Caco-2 (cell line): ENCODE data around the gene PSMD1. TPM values are rescaled to one million over a fixed set of nuclear protein-coding genes. Genes with fewer than 3 reads are reported as not detected.

Experiments used
- BruUV-seq: library from RNA; stranded (reverse); fragments of 400-500 nt; replicated peaks from 2 replicates; lab custom pipeline; 2021; lab: Mats Ljungman, UMichigan
- CTCF ChIA-PET: fragments of 300-600 bp; sonication (Branson Sonifier 250); formaldehyde crosslinking; loops from one replicate; lab custom pipeline; 2022; ENCODE audit warnings: antibody characterized with exemption; lab: Charles Lee
- POLR2A ChIA-PET: fragments of 300-600 bp; sonication (Branson Sonifier 250); formaldehyde crosslinking; loops from one replicate; lab custom pipeline; 2022; ENCODE audit warnings: antibody characterized with exemption; lab: Charles Lee
- DNase-seq, 2 experiments: peaks; one replicate each; pipeline versions ENCODE4 v3.0.0 to v3.0.0-alpha.2; 2020 to 2022
- H3K27me3 ChIP-seq: replicated peaks from 2 replicates; pipeline ENCODE4 v1.6.0; 2011; ENCODE audit warnings: low read length; ENCODE audit not compliant: control insufficient read depth, insufficient read depth
- H3K36me3 ChIP-seq: 2 replicates; pipeline ENCODE4 v1.5.1; 2011; ENCODE audit warnings: low read length; ENCODE audit not compliant: control insufficient read depth, insufficient read depth
- H3K4me1 ChIP-seq: fragments of 250-450 bp; sonication (Bioruptor Pico); 2 replicates; pipeline ENCODE4 v1.5.1; 2020; ENCODE audit warnings: mild to moderate bottlenecking
- H3K4me3 ChIP-seq: 2 replicates; pipeline ENCODE4 v1.5.1; 2011; ENCODE audit warnings: low read depth, mild to moderate bottlenecking, control low read depth, low read length
- H3K9me3 ChIP-seq: fragments of 250-450 bp; sonication (Bioruptor Pico); 2 replicates; pipeline ENCODE4 v1.5.1; 2020; ENCODE audit warnings: mild to moderate bottlenecking, moderate library complexity
- H3K27ac Mint-ChIP-seq: one replicate; pipeline ENCODE4 v1.8.0; 2022; ENCODE audit warnings: mixed read lengths; ENCODE audit not compliant: unreplicated experiment
- H3K27me3 Mint-ChIP-seq: one replicate; pipeline ENCODE4 v1.8.0; 2022; ENCODE audit warnings: mixed read lengths; ENCODE audit not compliant: insufficient read depth, unreplicated experiment
- H3K36me3 Mint-ChIP-seq: one replicate; pipeline ENCODE4 v1.8.0; 2022; ENCODE audit warnings: mild to moderate bottlenecking, mixed read lengths; ENCODE audit not compliant: insufficient read depth, unreplicated experiment
- H3K4me1 Mint-ChIP-seq: one replicate; pipeline ENCODE4 v1.8.0; 2022; ENCODE audit warnings: low read depth, mixed read lengths; ENCODE audit not compliant: unreplicated experiment
- H3K4me3 Mint-ChIP-seq: one replicate; pipeline ENCODE4 v1.8.0; 2022; ENCODE audit warnings: mild to moderate bottlenecking, moderate library complexity, mixed read lengths; ENCODE audit not compliant: unreplicated experiment
- H3K9me3 Mint-ChIP-seq: one replicate; pipeline ENCODE4 v1.8.0; 2022; ENCODE audit warnings: mixed read lengths; ENCODE audit not compliant: unreplicated experiment
- CTCF ChIP-seq, 2 experiments: fragments of 200-600 bp in 1 of 2; IDR thresholded peaks; 1 replicate in 1 of 2; 2 replicates in 1 of 2; pipeline versions ENCODE4 v1.5.1 to v1.8.0; 2011 to 2022; ENCODE audit warnings: antibody characterized with exemption in 1 of 2, control low read depth in 1 of 2, inconsistent platforms in 1 of 2, low read depth in 1 of 2, low read length in 1 of 2, mild to moderate bottlenecking in 1 of 2, moderate library complexity in 1 of 2; ENCODE audit not compliant: insufficient read depth in 1 of 2, severe bottlenecking in 1 of 2, unreplicated experiment in 1 of 2
- intact Hi-C: fragments of 100-400 bp; cut with micrococcal nuclease; formaldehyde crosslinking; loops from one replicate; pipeline ENCODE4 v1.10.0; 2022; ENCODE audit not compliant: unreplicated experiment
- total RNA-seq: library from RNA; stranded (reverse); gene quantifications from 2 replicates; pipeline ENCODE4 v1.2.3, GENCODE V29; 2022

Gene PSMD1
- total RNA-seq, 1 experiment from 2014 or later: 126 TPM

GRCh38 chr2:231185050-231185725 lies 128.5 kb downstream of the PSMD1 start:
- no peak overlapping the region for H3K4me3 Mint-ChIP-seq
- no peak overlapping the region for H3K4me3 ChIP-seq
- H3K9me3 ChIP-seq: no peaks in the 10 kb centered on the region
- no peaks in the 10 kb centered on the region for H3K36me3 ChIP-seq
- H3K4me1 Mint-ChIP-seq: peaks cover 2% of the 10 kb centered on the region
- no peaks in the 10 kb centered on the region for H3K27me3 ChIP-seq
- no peaks in the 10 kb centered on the region for H3K4me1 ChIP-seq
- no peaks in the 10 kb centered on the region for H3K36me3 Mint-ChIP-seq
- DNase-seq: no peak
- intact Hi-C loops: no loop called here
- no peaks in the 10 kb centered on the region for H3K9me3 Mint-ChIP-seq
- BruUV-seq: no TSS peak
- ChIA-PET POLR2A (no interaction called here), CTCF (no interaction called here)
- no peak for TF ChIP-seq CTCF (IDR thresholded peaks at IDR 0.05; ENCODE audit: insufficient read depth in 1 of 2, low read depth in 1 of 2, low read length in 1 of 2, severe bottlenecking in 1 of 2, unreplicated experiment in 1 of 2)
- no peak overlapping the region for H3K27ac Mint-ChIP-seq
- no peaks in the 10 kb centered on the region for H3K27me3 Mint-ChIP-seq

GRCh38 chr2:231185886-231186285 lies 129.2 kb downstream of the PSMD1 start:
- H3K4me3 Mint-ChIP-seq: no peak overlapping the region
- intact Hi-C loops: no loop called here
- ChIA-PET CTCF (no interaction called here), POLR2A (no interaction called here)
- Histone ChIP-seq H3K36me3 (no peaks in the 10 kb centered on the region), H3K4me3 (no peak overlapping the region), H3K4me1 (no peaks in the 10 kb centered on the region), H3K27me3 (no peaks in the 10 kb centered on the region), H3K9me3 (no peaks in the 10 kb centered on the region)
- H3K9me3 Mint-ChIP-seq: no peaks in the 10 kb centered on the region
- no peak for TF ChIP-seq CTCF (IDR thresholded peaks at IDR 0.05; ENCODE audit: insufficient read depth in 1 of 2, low read depth in 1 of 2, low read length in 1 of 2, severe bottlenecking in 1 of 2, unreplicated experiment in 1 of 2)
- no peaks in the 10 kb centered on the region for H3K27me3 Mint-ChIP-seq
- no peaks in the 10 kb centered on the region for H3K36me3 Mint-ChIP-seq
- H3K27ac Mint-ChIP-seq: no peak overlapping the region
- BruUV-seq: no TSS peak
- H3K4me1 Mint-ChIP-seq: no peaks in the 10 kb centered on the region
- no peak for DNase-seq

- H3K9me3 Mint-ChIP-seq: no peaks in the 10 kb centered on the region
- Histone ChIP-seq H3K4me1 (no peaks in the 10 kb centered on the region), H3K9me3 (no peaks in the 10 kb centered on the region), H3K36me3 (no peaks in the 10 kb centered on the region), H3K4me3 (no peak overlapping the region), H3K27me3 (no peaks in the 10 kb centered on the region)
- BruUV-seq: no TSS peak
- POLR2A ChIA-PET: no interaction called here
- no peak for TF ChIP-seq CTCF (IDR thresholded peaks at IDR 0.05; ENCODE audit: insufficient read depth in 1 of 2, low read depth in 1 of 2, low read length in 1 of 2, severe bottlenecking in 1 of 2, unreplicated experiment in 1 of 2)
- H3K4me1 Mint-ChIP-seq: no peaks in the 10 kb centered on the region
- no peak for DNase-seq
- CTCF ChIA-PET: no interaction called here
- no peaks in the 10 kb centered on the region for H3K27me3 Mint-ChIP-seq
- intact Hi-C loops: no loop called here
- no peak overlapping the region for H3K4me3 Mint-ChIP-seq
- H3K27ac Mint-ChIP-seq: no peak overlapping the region
- H3K36me3 Mint-ChIP-seq: no peaks in the 10 kb centered on the region
These were observed 129.7 kb downstream of the PSMD1 start for GRCh38 chr2:231186325-231186724.
